Measurements from ENCODE around the gene CITED1. TPM values are rescaled to one million over a fixed set of nuclear protein-coding genes. Genes with fewer than 3 reads are reported as not detected.

Gene CITED1
- total RNA-seq, 1 experiment from 2014 or later = 1.1 TPM

DNA sequence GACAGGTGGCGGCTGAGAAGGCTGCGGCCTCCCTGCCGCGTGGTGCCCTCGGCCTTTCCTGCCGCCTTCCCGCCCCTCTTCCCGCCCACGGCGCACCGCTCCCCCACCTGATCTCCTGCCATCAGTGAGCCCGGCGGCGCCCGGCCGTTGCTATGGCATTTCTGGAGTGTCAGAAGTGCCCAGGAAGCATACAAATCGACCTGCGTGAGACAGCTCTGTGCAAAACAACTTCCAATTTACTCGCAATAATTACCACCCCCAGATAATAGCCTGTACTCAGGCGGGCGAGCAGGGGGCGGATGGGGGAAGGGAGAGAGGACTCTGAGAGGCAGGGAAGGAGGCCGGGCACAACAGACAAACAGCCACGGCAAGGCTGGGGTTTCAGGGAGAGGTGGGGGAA lies 50.3 kb downstream of the CITED1 start:
- Histone ChIP-seq H3K4me2 (ENCODE audit: insufficient read depth, insufficient read length, low read length) (peak overlapping the region; percentile 38), H4K20me1 (ENCODE audit: control insufficient read depth, insufficient read depth, insufficient read length) (no peaks in the 10 kb centered on the region), H3K18ac (ENCODE audit: insufficient read length, low read depth, low read length) (no peak overlapping the region), H3K14ac (ENCODE audit: insufficient read depth, low read length) (no peak overlapping the region; the same call in 1 of the 2 replicates), H3K79me2 (ENCODE audit: insufficient read depth, low read length) (no peaks in the 10 kb centered on the region), H3K27me3 (ENCODE audit: insufficient read depth, low read length) (no peaks in the 10 kb centered on the region), H2AFZ (ENCODE audit: low read length) (no peak overlapping the region), H3K79me1 (ENCODE audit: insufficient read depth, low read depth, low read length, poor library complexity, severe bottlenecking) (no peaks in the 10 kb centered on the region), H2BK120ac (ENCODE audit: low read depth, low read length, poor library complexity, severe bottlenecking) (no peak overlapping the region), H2BK15ac (ENCODE audit: low read depth, low read length) (no peak overlapping the region), H3K9me3 (ENCODE audit: control insufficient read depth, low read depth, low read length) (peaks cover 4% of the 10 kb centered on the region), H3K4ac (ENCODE audit: low read depth, low read length) (no peak overlapping the region), H2BK12ac (ENCODE audit: insufficient read length, low read depth, low read length) (no peak overlapping the region), H3K27ac (ENCODE audit: insufficient read length, low read depth, low read length) (no peak overlapping the region), H3T11ph (ENCODE audit: low read length) (no peak overlapping the region), H2BK20ac (ENCODE audit: low read depth, low read length, poor library complexity, severe bottlenecking) (no peak overlapping the region), H4K8ac (replicated peaks; ENCODE audit: insufficient read length, low read depth, low read length) (no peak overlapping the region), H4K5ac (ENCODE audit: insufficient read length, low read depth, low read length) (no peak overlapping the region), H3K23ac (ENCODE audit: insufficient read length, low read depth, low read length) (no peak overlapping the region), H3K4me1 (ENCODE audit: insufficient read depth, low read length) (no peaks in the 10 kb centered on the region), H2BK5ac (ENCODE audit: insufficient read length, low read length) (no peak overlapping the region), H2AK5ac (ENCODE audit: insufficient read length, low read length) (no peak overlapping the region), H4K91ac (ENCODE audit: insufficient read length, low read depth, low read length) (no peak overlapping the region), H3K56ac (ENCODE audit: insufficient read length, low read depth, low read length) (no peak overlapping the region), H3K9ac (ENCODE audit: extremely low read depth, insufficient read length, low read length) (no peak overlapping the region), H3K23me2 (ENCODE audit: insufficient read length, low read depth, low read length, poor library complexity, severe bottlenecking) (no peaks in the 10 kb centered on the region)
- Mint-ChIP-seq H3K27me3 (ENCODE audit: low read depth) (peaks cover 6% of the 10 kb centered on the region), H3K27ac (no peak overlapping the region), H3K36me3 (ENCODE audit: insufficient read depth in 1 of 3, low read depth in 3 of 3) (peaks cover 0 to 12% (median 9%) of the 10 kb centered on the region in 3 experiments; a peak in 5 of 7 replicates), H3K4me3 (peak overlapping the region; percentile 43 to 73), H3K9me3 (peaks cover 58 to 66% of the 10 kb centered on the region in 2 experiments), H3K4me1 (peaks cover 14 to 21% of the 10 kb centered on the region in 2 experiments)
- WGBS (ENCODE audit: extremely low coverage, insufficient read length, low lambda C conversion rate) = no CpG with 5 or more reads among the region's 24 CpGs
- DNase-seq = peak; percentile 47
- TF ChIP-seq, protein P1, sequence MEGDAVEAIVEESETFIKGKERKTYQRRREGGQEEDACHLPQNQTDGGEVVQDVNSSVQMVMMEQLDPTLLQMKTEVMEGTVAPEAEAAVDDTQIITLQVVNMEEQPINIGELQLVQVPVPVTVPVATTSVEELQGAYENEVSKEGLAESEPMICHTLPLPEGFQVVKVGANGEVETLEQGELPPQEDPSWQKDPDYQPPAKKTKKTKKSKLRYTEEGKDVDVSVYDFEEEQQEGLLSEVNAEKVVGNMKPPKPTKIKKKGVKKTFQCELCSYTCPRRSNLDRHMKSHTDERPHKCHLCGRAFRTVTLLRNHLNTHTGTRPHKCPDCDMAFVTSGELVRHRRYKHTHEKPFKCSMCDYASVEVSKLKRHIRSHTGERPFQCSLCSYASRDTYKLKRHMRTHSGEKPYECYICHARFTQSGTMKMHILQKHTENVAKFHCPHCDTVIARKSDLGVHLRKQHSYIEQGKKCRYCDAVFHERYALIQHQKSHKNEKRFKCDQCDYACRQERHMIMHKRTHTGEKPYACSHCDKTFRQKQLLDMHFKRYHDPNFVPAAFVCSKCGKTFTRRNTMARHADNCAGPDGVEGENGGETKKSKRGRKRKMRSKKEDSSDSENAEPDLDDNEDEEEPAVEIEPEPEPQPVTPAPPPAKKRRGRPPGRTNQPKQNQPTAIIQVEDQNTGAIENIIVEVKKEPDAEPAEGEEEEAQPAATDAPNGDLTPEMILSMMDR (conservative IDR thresholded peaks at IDR 0.05) = no peak
